HUES6 (cell line): ENCODE data around the gene HOXC10.
A peak's percentile ranks its signal among the peaks of the same experiment; 100 is the strongest.

ENCODE experiments used
- H3K27ac ChIP-seq: 2 replicates; pipeline ENCODE4 v1.7.0; 2013; ENCODE audit warnings: low read depth, mild to moderate bottlenecking, low read length, inconsistent platforms
- H3K27me3 ChIP-seq: 2 replicates; pipeline ENCODE4 v1.6.1; 2013; ENCODE audit warnings: low read length; ENCODE audit not compliant: control insufficient read depth, insufficient read depth
- H3K36me3 ChIP-seq: 2 replicates; pipeline ENCODE4 v1.6.1; 2013; ENCODE audit warnings: low read length; ENCODE audit not compliant: control insufficient read depth, insufficient read depth
- H3K4me1 ChIP-seq: 2 replicates; pipeline ENCODE4 v1.6.1; 2013; ENCODE audit warnings: low read length; ENCODE audit not compliant: control insufficient read depth, insufficient read depth
- H3K4me3 ChIP-seq: 2 replicates; pipeline ENCODE4 v1.5.1; 2013; ENCODE audit warnings: low read depth, low read length
- H3K9ac ChIP-seq: one replicate; pipeline ENCODE4 v1.6.1; 2013; ENCODE audit warnings: mild to moderate bottlenecking, low read length
- H3K9me3 ChIP-seq: 2 replicates; pipeline ENCODE4 v1.6.1; 2013; ENCODE audit warnings: low read depth, low read length; ENCODE audit not compliant: control insufficient read depth, insufficient read depth

Gene HOXC10

GRCh38 chr12:53975064-53975471 lies 9.9 kb upstream of the HOXC10 start:
- no peak overlapping the region for H3K4me3 ChIP-seq
- H3K27ac ChIP-seq: no peak overlapping the region
- H3K27me3 ChIP-seq: peaks cover 100% of the 10 kb centered on the region
- H3K36me3 ChIP-seq: no peaks in the 10 kb centered on the region
- H3K4me1 ChIP-seq: peaks cover 6% of the 10 kb centered on the region; the same call in 1 of the 2 replicates
- H3K9me3 ChIP-seq: no peaks in the 10 kb centered on the region
- H3K9ac ChIP-seq: no peak overlapping the region

- peaks cover 100% of the 10 kb centered on the region for H3K27me3 ChIP-seq
- H3K9me3 ChIP-seq: no peaks in the 10 kb centered on the region
- no peak overlapping the region for H3K27ac ChIP-seq
- H3K4me3 ChIP-seq: peak overlapping the region; percentile 29; the same call in 1 of the 2 replicates
- H3K9ac ChIP-seq: no peak overlapping the region
- peaks cover 6% of the 10 kb centered on the region; the same call in 1 of the 2 replicates for H3K4me1 ChIP-seq
- H3K36me3 ChIP-seq: no peaks in the 10 kb centered on the region
These were observed 9.3 kb upstream of the HOXC10 start for GRCh38 chr12:53975479-53976152.

GRCh38 chr12:53976172-53976822 lies 8.6 kb upstream of the HOXC10 start:
- Histone ChIP-seq H3K9ac (peak overlapping the region; percentile 46), H3K4me1 (peaks cover 6% of the 10 kb centered on the region; the same call in 1 of the 2 replicates), H3K27ac (no peak overlapping the region), H3K36me3 (no peaks in the 10 kb centered on the region), H3K9me3 (no peaks in the 10 kb centered on the region), H3K27me3 (peaks cover 100% of the 10 kb centered on the region), H3K4me3 (no peak overlapping the region)

- Histone ChIP-seq H3K4me3 (no peak overlapping the region), H3K9me3 (no peaks in the 10 kb centered on the region), H3K4me1 (peaks cover 6% of the 10 kb centered on the region; the same call in 1 of the 2 replicates), H3K27me3 (peaks cover 100% of the 10 kb centered on the region), H3K9ac (peak overlapping the region; percentile 26), H3K36me3 (no peaks in the 10 kb centered on the region), H3K27ac (no peak overlapping the region)
These were observed 7.9 kb upstream of the HOXC10 start for GRCh38 chr12:53976823-53977595.

GRCh38 chr12:53977596-53978445 lies 7.1 kb upstream of the HOXC10 start:
- Histone ChIP-seq H3K36me3 (no peaks in the 10 kb centered on the region), H3K4me1 (peaks cover 9% of the 10 kb centered on the region; the same call in 1 of the 2 replicates), H3K27ac (no peak overlapping the region), H3K4me3 (no peak overlapping the region), H3K9me3 (no peaks in the 10 kb centered on the region), H3K27me3 (peaks cover 100% of the 10 kb centered on the region), H3K9ac (peak overlapping the region; percentile 26)

GRCh38 chr12:53978477-53979356 lies 6.2 kb upstream of the HOXC10 start:
- no peak overlapping the region for H3K27ac ChIP-seq
- H3K4me3 ChIP-seq: no peak overlapping the region
- H3K9me3 ChIP-seq: no peaks in the 10 kb centered on the region
- H3K36me3 ChIP-seq: no peaks in the 10 kb centered on the region
- H3K9ac ChIP-seq: peak overlapping the region; percentile 24
- peaks cover 9% of the 10 kb centered on the region; the same call in 1 of the 2 replicates for H3K4me1 ChIP-seq
- H3K27me3 ChIP-seq: peaks cover 100% of the 10 kb centered on the region

GRCh38 chr12:53980104-53980801 lies 4.7 kb upstream of the HOXC10 start:
- Histone ChIP-seq H3K9ac (no peak overlapping the region), H3K4me3 (no peak overlapping the region), H3K27ac (no peak overlapping the region), H3K4me1 (peaks cover 9% of the 10 kb centered on the region; the same call in 1 of the 2 replicates), H3K9me3 (peaks cover 2% of the 10 kb centered on the region; the same call in 1 of the 2 replicates), H3K36me3 (no peaks in the 10 kb centered on the region), H3K27me3 (peaks cover 100% of the 10 kb centered on the region)

GRCh38 chr12:53980802-53981496 lies 4.0 kb upstream of the HOXC10 start:
- Histone ChIP-seq H3K9ac (peak overlapping the region; percentile 37), H3K4me1 (0 out of 2 replicates have a peak, but pooled peaks cover 3% of the 10 kb centered on the region), H3K27ac (no peak overlapping the region), H3K9me3 (peaks cover 6% of the 10 kb centered on the region; the same call in 1 of the 2 replicates), H3K36me3 (no peaks in the 10 kb centered on the region), H3K27me3 (peaks cover 100% of the 10 kb centered on the region), H3K4me3 (no peak overlapping the region)
